Cerebellar cortex (tissue), 1 donor: Measurements from ENCODE around the gene CPA5.

Experiments
- DNase-seq: peaks from one replicate; pipeline ENCODE4 v3.0.0-alpha.2; 2015; ENCODE audit warnings: low spot score

The CPA5 gene

DNA sequence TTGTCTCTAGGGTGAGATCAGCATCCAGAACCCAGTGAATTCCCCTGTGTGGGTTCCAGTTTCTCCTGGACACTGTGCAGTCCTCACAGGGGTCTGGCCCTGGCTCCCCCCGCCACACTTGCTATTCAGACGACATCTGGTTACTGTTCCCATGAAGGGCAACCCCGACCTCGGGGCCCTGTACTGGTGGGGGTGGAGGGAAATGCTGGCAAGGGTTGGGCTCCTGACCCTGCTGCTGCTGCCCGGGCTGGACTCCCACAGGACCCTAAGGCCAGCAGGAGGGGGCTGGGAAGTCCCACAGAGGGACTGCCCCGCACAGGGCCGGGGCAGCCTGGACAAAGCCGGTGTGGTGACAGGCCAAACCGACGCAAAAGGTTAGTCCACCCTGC, 34.9 kb downstream of the CPA5 start:
- DNase-seq, result no peak

DNA sequence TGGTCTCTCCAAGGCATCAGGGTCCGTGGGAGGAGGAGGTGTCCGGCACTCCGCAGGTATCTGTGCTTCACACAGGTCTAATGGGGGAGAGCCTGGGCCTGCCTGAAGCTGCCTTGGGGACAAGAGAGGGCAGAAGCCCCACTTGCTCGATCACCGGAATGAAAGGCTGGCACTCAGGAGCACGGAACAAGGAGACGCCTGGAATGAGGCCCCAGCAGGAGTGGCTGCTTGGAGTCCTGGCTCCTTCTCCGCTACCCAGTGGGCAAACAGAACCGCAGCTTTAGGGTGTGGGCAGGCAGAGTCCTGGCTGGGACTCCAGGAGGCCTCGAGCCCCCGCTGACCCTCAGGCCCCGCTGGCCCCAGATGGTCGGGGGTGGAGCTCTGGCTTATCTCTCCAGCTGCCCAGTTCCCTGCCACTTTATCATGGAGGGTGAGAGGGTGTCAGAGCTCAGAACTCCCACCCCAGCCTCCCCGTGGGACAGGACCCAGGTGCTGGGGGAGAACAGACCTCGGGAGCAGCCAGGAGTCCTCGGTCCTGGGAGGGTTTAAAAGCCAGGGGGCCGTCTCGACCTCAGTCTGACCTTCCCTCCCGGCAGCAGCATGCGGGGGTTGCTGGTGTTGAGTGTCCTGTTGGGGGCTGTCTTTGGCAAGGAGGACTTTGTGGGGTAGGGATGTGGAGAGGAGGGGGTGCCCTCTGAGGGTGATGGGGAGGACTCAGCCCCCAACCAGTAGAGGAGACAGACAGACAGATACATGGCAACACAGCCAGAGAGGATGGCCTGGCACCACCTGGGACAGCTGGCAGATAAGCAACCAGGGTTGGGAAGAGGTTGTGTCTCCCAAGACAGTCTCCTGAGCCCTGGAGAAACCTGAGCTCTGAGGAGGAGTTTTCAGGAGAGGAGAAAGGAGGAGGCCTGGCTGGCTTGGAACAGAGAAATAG, 35.6 kb downstream of the CPA5 start, which contains the start of gene CPA1:
CPA1 (plus strand) TSS at position 574 of the 940 bp plus-strand sequence; CDS start at position 601, 27 bp downstream.
- no peak for DNase-seq

DNA sequence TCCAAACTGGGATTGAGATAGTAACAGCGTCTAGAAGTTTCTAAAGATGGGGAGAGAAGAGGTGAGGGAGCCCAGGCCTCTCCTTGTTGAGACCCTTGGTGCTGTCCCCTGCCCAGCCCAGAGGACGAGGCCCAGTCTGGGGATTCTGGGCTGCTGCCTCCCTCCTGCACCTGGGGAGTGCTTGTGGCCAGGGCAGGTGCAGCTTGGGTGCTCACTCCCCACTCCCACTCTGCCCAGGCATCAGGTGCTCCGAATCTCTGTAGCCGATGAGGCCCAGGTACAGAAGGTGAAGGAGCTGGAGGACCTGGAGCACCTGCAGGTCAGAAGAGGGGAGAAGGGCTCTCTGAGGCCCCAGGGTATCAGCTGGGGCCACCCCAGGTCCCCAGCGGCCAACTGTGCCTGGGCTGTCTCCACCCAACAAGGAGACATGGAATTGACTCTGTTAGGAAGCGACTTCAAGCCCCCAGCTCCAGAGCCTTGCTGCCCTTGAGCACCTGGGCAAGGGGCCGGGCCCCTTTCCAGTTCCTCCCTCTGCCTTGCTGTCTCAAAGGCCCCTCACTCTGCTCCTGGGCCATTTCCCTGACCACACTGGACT, 36.3 kb downstream of the CPA5 start:
- DNase-seq, result no peak

DNA sequence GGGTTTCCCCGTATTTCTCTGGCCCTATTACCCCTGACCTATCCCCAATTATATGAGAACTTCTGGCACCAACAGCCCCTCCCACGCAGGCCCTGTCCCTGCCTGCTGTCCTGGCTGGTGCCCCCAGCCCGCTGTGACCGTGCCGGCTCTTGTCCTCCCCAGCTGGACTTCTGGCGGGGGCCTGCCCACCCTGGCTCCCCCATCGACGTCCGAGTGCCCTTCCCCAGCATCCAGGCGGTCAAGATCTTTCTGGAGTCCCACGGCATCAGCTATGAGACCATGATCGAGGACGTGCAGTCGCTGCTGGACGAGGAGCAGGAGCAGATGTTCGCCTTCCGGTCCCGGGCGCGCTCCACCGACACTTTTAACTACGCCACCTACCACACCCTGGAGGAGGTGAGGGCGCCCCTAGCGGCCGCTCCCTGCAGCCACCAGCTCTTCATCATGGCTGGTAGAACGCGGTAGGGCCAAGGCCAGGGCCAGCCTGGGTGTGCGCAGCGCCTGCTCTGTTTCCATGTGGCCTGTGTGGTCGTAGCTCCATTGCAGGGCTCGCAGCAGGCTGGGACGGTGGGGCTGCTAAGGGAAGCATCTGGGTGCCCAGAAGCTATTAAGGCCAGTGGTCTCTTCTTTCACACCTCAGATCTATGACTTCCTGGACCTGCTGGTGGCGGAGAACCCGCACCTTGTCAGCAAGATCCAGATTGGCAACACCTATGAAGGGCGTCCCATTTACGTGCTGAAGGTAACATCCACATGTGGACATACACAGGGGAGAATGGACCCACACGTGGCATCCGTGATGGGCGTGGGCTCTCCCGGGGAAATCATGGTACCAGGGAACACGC, 37.1 kb downstream of the CPA5 start:
- DNase-seq, result no peak

DNA sequence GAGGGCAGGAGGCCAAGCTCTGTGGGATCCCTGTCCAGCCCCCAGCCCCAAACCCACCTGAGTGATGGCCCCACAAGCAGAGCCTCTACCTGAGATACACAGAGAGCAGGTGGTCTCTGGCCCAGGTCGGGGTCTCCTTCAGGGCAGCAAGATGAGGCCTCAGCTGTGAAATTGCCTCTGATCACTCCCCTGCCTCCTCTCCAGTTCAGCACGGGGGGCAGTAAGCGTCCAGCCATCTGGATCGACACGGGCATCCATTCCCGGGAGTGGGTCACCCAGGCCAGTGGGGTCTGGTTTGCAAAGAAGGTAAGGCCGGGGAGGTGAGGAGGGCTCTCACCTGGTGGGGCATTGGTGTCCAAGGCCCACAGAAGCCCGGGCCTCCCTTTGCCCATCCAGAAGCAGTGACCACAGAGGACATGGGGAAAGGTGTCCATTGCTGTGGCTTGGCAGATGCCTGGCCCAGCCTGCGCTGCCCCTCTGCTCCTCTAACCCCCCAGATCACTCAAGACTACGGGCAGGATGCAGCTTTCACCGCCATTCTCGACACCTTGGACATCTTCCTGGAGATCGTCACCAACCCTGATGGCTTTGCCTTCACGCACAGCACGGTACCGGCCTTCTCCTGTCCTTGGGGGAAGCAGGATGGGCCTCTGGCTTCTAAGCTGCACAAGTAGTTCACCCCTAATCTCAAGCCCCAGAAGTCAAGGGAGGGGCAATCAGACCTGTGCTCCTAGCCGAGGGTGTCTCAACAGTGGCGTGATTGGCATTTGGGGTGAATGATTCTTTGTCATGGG, 38.8 kb downstream of the CPA5 start:
- no peak for DNase-seq

DNA sequence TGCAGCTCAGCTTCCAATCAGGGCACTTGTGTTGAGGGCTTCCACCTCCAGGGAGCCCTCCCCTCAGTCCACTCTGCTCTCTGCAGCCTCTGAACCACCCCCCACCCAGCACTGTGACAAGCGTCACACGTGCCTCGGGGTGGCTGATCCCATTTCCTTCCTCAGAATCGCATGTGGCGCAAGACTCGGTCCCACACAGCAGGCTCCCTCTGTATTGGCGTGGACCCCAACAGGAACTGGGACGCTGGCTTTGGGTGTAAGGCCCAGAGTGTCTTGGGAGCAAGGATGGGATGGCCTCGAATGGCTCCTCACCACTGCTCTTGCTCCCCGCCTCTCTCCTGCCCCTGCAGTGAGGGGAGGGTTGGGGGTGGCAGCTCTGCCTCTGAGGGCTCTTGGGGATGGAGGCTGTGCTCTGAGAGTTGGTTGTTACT, 39.8 kb downstream of the CPA5 start:
- DNase-seq, result no peak

DNA sequence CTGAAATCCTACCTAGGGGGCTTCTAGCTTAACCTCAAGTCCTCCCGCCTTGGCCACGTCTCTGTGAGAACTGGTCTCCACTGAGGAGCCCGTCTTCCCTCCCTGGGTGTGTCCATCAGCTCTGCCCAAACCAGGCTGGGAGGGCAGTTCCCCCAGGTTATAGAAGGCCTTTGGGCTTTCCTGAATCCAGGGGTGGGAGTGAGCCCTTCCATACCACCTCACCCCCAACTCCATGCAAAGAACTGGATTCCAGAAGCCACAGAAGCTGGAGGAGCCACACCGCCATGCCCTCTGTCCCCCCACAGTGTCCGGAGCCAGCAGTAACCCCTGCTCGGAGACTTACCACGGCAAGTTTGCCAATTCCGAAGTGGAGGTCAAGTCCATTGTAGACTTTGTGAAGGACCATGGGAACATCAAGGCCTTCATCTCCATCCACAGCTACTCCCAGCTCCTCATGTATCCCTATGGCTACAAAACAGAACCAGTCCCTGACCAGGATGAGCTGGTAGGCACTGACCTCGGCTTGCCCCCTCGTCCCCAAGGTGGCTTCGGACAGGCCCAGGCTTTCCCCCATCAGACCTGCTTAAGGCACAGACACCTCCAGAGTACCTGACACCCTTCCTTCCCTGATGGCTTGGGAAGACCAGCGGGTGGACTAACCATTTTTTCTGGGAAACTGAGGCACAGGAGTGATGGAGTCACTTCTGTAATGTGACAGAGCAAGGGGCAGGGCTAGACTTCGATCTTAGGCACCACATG, 40.4 kb downstream of the CPA5 start:
- no peak for DNase-seq

DNA sequence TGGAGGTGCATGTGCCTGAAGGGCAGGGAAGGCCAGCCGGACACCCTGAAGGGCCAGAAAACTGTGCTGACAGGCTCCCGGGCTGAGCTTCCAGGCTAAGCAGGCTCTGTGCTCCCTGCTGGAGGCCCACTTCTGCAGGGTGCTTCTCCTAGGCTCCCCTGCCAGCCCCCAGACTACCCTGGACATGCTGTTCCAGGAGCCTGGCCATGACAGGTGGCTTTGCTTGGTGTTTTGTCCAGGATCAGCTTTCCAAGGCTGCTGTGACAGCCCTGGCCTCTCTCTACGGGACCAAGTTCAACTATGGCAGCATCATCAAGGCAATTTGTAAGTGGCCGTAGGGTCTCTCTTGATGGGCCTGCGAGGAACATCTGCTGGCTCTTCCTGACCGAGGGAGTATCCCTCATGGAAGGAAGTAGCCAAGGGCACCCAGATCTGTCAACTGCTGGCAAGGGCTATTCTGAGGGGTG, 41.0 kb downstream of the CPA5 start:
- DNase-seq, result no peak

DNA sequence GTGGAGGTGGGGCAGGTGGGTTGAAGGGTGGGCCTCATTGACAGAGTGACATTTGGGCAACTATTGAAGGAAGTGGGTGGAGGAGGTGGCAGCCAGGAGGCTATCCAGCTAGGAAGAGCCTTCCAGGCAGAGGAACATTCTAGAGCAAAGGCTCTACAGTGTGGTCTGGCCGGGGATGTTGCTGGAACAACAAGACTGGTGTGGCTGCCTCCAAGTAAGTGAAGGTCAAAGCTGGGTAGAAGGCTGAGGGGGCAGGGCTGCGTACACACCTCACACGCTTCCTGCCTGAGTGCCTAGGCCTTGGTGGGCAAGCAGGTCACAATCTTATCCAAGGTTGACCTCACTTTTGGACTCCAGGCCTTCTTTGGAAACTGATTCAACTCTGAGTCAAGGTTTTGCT, 42.3 kb downstream of the CPA5 start:
- no peak for DNase-seq

DNA sequence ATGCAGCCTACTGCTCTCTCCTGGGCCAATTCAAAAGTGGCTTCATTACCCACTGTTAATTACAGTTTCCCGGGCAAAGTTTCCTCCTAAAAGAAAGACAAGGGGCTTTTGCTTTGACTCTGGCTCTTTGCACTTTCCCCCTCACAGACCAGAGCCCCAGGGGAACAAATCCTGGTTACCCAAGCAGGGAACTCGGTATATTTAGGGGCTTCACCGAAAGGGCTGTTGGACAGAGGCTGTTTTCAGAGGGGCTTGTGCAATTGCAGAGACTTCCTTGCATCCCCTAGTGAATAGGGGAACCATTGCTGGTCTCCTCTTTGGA, 42.7 kb downstream of the CPA5 start:
- no peak for DNase-seq

DNA sequence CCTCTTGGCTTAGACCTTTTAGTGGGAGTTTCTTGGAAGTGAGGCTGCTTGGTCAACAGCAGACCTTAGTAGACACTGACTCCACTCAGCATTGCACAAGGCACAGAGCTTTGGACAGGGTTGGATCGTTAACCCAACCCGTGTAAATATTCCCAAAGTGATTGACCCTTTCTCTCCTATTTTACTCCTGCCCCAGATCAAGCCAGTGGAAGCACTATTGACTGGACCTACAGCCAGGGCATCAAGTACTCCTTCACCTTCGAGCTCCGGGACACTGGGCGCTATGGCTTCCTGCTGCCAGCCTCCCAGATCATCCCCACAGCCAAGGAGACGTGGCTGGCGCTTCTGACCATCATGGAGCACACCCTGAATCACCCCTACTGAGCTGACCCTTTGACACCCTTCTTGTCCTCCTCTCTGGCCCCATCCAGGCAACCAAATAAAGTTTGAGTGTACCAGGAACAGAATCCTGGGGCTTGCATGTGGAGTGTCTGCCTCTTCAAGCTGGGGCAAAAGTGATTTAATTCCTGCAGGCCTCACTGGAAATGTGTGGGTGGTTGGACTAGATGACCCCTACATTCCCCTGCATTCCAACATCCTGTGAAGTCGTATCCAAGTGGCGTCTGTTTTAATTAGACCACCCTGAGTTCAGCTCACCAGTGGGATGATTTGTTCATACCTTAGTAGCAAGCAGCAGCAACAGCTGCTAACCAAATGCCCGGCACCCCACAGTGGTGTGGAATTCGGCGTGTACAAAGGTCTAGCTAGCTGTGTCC, 43.2 kb downstream of the CPA5 start:
- no peak for DNase-seq

DNA sequence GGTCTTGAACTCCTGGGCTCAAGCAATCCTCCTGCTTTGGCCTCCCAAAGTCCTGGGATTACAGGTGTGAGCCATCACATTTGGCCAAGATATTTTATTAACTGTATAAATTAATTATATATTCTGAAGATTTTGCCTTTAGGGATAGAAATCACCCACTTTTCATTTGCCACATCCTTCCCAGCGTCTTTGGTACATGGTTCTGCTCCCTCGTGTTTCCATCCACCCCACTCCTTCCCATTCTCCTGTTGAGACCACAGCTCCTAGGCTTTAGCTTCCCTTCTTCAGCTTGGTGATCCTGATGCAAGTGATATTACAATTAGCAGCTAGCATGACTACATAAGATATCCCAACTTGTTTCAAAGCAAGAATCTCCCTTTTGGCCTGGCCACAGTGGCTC, 44.1 kb downstream of the CPA5 start:
- DNase-seq, result no peak

DNA sequence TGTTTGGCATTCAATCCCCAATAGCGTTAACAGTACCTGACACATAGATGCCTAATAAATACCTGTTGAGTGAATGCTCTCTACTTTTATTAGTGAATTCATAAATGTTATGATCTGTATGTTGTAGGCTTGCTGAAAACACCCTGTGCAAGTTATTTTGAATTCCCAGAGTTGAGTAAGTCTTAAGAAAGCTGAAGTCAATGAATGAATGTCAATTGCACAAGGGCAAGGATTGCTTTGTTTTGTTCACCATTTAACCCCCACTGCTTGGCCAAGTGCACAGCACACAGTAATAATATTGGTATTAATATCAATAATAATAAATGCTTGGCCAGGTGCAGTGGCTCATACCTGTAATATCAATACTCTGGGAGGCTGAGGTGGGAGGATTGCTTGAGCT, 45.9 kb downstream of the CPA5 start:
- DNase-seq, result no peak

DNA sequence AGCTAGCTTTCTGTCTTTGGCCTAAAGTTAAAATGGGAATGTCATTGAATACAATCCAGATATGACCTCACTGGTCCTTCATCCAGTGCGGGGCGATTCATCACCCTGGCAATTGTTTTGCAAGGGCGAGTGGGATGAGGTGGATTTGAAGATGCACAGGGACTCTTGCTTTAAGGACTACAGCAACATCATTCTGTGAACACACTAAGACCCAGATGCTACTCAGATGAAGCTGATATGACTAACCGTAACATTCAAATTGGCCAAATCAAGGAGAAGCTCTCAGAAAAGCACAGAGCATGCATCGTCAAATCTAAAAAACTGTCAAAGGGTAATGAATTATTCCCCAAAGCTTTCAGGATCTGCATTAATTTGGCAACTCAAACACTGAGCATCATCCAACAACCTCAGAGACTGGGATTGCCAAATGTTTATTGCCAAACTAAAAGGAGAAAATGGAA, 48.5 kb downstream of the CPA5 start:
- DNase-seq, result no peak

DNA sequence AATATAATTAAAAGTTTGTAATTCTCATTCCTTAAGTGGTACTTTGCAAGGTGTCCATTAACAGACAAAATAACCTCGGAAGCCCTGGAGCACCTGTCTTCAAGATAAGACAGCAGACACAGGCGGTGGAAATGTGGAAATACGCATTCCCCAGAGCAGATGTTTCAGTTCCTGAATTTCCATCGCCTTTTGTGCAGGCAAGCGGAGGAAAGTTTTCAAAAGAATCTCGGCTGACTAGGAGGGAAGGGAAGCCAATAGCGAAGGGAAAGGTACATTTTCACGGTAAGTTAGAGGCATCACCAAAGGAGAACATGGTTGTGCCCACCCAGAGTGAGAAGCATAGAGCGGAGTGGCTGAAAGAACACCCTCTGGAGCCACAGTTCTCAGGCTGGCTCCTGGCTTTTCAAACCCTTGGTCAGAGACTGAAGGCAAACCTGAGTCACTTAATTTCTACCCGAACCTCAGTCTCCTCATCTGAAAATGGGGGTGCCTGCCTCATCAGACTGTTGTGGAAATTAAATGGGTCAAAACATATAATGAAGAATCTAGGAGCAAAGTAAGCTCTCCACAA, 49.3 kb downstream of the CPA5 start:
- no peak for DNase-seq

DNA sequence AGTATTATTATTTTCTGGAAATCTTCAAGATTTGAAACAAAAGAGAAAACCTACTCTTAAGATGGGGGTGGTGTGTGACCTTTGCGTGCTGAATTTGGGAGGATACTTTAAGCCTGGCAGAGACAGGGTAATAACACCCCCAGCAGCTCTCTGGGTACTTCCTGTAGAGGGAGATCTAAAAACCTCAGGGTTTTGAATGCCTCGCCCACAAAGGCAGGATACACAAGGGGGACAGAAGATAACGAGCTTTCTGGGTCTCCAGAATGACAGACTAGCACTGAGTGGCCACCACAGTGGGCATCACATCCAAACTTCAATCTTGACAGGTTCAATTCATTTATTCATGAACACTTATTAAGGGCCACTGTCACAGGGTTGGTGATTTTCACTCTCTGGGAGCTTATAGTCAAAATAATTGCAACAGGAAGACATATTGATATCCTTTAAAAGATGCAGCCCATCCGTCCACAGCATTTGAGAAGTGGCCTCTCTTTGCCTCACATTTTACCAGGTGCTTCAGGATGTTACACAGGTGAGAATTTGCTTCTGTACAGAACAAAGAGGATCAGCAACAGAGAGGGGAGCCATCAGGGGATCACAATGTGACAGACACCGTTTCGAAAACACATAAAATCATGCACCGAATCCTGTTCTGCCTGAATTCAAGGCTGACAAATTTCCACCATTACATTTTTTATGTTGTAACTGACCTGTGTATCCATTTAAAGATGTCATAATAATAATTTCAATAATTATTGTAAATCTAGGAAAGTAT, 50.0 kb downstream of the CPA5 start:
- no peak for DNase-seq

DNA sequence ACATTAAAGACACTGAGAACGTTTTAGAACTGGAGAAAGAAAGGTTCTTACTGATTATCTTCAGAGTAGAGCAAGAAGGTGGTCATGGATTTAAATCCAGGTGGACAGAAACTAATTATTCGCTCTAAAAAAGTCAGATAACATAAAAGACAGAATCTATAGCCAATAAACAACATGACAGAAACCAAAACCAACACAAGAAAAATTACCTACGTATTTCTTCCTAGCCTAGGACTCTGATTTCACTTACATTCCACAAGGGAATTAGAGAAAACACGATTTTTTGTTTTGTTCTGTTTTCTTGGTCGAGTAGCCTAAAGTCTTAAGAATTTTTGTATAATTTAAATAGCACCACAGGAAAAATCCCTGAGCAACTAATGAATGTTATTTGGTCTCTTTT, 50.8 kb downstream of the CPA5 start:
- no peak for DNase-seq

DNA sequence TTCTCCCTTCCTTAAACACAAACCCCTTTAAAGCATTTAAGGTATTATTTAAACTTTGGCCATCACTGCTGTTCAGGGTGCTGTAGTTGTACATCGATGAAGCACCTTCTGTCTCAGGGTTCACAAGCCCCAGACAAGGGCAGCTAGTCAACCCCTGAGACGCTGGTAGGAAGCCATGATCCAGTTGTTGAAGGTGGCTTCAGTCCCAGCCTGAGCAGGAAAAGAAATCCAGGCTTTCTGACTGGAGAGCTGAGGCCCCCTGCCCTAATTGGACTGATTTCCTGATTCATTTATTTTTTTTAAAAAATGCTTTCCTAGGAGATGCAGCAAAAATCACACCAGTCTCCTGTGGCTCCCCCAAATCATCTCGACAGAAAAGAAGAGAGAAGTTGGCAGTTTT, 51.5 kb downstream of the CPA5 start:
- no peak for DNase-seq
